ENCODE results near the gene WBP2NL. TPM values are rescaled to one million over a fixed set of nuclear protein-coding genes. Genes with fewer than 3 reads are reported as not detected.
"Not testable (repeated sequence)": the region's sequence is repeated elsewhere in the genome, so short reads cannot be mapped to it uniquely, and the experiment has no call there.

The WBP2NL gene
- polyA plus RNA-seq (2011; rRNA removed): 0.11 and 0.21 TPM in 2 replicates
- 0.43 TPM in 1 of 2 replicates, not detected in the other for polyA minus RNA-seq (2011; rRNA and poly(A)+ RNA removed)

GRCh38 chr22:41998361-41999261 lies at the start of gene WBP2NL:
Gene WBP2NL (plus strand): TSS chr22:41998788. CDS start chr22:41998819, 31 bp downstream.
- TF ChIP-seq CTCF (IDR thresholded peaks at IDR 0.05; ENCODE audit: low read depth, low read length): no peak
- DNase-seq (ENCODE audit: low read depth, low spot score): peak; percentile 8
- Histone ChIP-seq H3K4me3 (ENCODE audit: low read depth, low read length) (peak within 1 kb of the TSS; percentile 55), H3K9me3 (ENCODE audit: control insufficient read depth, insufficient read depth, low read length) (peaks cover 15% of the 10 kb centered on the region), H3K27ac (ENCODE audit: low read depth, low read length) (no peak within 1 kb of the TSS), H3K27me3 (ENCODE audit: control insufficient read depth, insufficient read depth, low read length) (peaks cover 16% of the 10 kb centered on the region)
- CTCF ChIA-PET: no interaction called here
- POLR2A ChIA-PET: interaction anchor here (0.8 kb wide), 2 partner anchors 75 to 81 kb away, joined by 3 read pairs; partner anchors contain the start of gene PHETA2

DNA sequence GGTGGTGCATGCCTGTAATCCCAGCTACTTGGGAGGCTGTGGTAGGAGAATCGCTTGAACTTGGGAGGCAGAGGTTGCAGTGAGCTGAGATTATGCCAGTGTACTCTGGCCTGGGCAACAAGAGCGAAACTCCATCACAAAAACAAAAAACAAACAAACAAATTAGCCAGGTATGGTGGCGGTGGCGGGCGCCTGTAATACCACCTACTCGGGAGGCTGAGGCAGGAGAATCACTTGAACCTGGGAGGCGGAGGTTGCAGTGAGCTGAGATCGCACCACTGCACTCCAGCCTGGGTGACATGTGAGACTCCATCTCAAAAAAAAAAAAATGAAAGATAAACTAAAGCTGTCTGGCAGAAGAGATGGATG lies 49.7 kb upstream of the WBP2NL start:
- CTCF ChIA-PET: interaction anchor here (1.3 kb wide), 1 partner anchor 252 kb away, joined by 7 read pairs; no protein-coding TSS in a partner anchor
- H3K27ac ChIP-seq (ENCODE audit: low read depth, low read length); POLR2A ChIA-PET; H3K27me3 ChIP-seq (ENCODE audit: control insufficient read depth, insufficient read depth, low read length); H3K9me3 ChIP-seq (ENCODE audit: control insufficient read depth, insufficient read depth, low read length); H3K4me3 ChIP-seq (ENCODE audit: low read depth, low read length); DNase-seq (ENCODE audit: low read depth, low spot score): not testable (repeated sequence)

DNA sequence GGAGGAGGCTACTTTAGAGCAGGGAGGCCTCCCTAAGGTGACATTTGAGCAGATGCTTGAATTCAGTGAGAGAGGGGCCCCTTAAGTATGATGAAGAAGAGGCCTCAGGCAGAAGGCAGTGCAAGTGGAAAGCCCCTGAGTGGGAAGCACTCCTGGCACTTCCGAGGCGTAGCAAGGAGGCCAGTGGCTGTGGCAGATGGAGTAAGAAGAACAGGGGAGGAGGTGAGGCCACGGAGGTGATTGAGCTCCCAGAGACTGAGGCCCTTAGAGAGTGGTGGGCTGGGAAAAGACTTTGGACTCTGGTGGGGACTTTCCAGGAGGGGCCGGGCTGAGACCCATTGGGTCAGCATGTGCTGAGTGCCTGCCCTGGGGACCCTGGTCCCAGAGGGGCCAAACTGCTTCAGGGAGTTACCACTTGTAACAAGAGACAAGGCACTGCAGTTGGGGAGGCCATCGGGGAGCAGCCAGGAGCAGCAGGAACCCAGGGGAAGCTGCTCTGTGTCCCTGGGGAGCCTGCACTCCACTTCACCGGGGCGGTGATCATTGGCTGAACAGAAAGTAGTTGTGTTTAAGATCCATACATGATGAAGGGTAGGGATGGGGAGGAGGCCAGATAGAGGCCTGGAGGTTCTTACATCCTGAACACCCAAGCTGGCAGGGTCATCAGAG lies 49.2 kb upstream of the WBP2NL start:
- no peak for TF ChIP-seq CTCF (IDR thresholded peaks at IDR 0.05; ENCODE audit: low read depth, low read length)
- ChIA-PET CTCF (interaction anchor here (1.1 to 1.3 kb wide), 2 partner anchors 203 to 252 kb away, joined by 6 to 7 read pairs; no protein-coding TSS in a partner anchor), POLR2A (no interaction called here)
- DNase-seq (ENCODE audit: low read depth, low spot score): no peak
- H3K4me3 ChIP-seq (ENCODE audit: low read depth, low read length): no peak overlapping the region
- H3K9me3 ChIP-seq (ENCODE audit: control insufficient read depth, insufficient read depth, low read length): no peaks in the 10 kb centered on the region
- no peaks in the 10 kb centered on the region for H3K27me3 ChIP-seq (ENCODE audit: control insufficient read depth, insufficient read depth, low read length)
- H3K27ac ChIP-seq (ENCODE audit: low read depth, low read length): no peak overlapping the region

DNA sequence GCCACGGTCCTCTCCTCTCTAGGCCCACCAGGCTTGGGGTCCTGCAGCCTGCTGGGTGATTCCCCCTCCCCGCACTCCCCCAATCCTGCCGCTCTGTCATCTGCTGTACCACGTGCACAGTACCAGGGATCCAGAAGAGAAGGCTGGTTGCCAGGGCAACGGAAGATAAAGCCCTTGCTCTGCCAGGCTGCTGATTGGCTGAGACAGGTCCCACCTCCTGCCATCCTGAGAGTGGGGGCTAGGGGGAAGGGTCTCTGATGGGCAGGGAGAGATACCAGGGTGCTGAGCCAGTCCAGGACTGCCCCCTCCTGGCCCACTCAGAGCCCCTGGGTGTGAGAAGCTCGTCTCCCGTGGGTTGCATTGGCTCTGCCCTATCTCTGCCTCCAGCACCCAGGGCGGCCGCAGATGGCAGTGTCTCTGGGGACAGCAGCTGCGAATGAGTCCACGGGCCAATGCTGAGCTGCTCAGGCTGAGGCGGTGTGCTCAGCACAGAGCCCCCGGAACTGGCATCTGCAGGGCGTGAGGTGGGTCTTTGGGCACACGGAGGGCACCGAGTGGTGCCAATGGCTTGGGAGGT lies 46.6 kb upstream of the WBP2NL start, which contains the start of gene SMIM45:
SMIM45 (plus strand) TSS at position 253 of the 577 bp plus-strand sequence.
- ChIA-PET POLR2A (no interaction called here), CTCF (interaction anchor here (0.9 to 2.0 kb wide), 3 partner anchors 11 to 255 kb away, joined by 3 to 6 read pairs (median 4); no protein-coding TSS in a partner anchor)
- H3K27me3 ChIP-seq (ENCODE audit: control insufficient read depth, insufficient read depth, low read length): no peaks in the 10 kb centered on the region
- DNase-seq (ENCODE audit: low read depth, low spot score): no peak
- no peaks in the 10 kb centered on the region for H3K9me3 ChIP-seq (ENCODE audit: control insufficient read depth, insufficient read depth, low read length)
- H3K4me3 ChIP-seq (ENCODE audit: low read depth, low read length): no peak within 1 kb of the TSS
- no peak within 1 kb of the TSS for H3K27ac ChIP-seq (ENCODE audit: low read depth, low read length)
- no peak for TF ChIP-seq CTCF (IDR thresholded peaks at IDR 0.05; ENCODE audit: low read depth, low read length)

- Histone ChIP-seq H3K27ac (ENCODE audit: low read depth, low read length) (no peak overlapping the region), H3K9me3 (ENCODE audit: control insufficient read depth, insufficient read depth, low read length) (no peaks in the 10 kb centered on the region), H3K4me3 (ENCODE audit: low read depth, low read length) (no peak overlapping the region), H3K27me3 (ENCODE audit: control insufficient read depth, insufficient read depth, low read length) (no peaks in the 10 kb centered on the region)
- TF ChIP-seq CTCF (IDR thresholded peaks at IDR 0.05; ENCODE audit: low read depth, low read length): no peak
- CTCF ChIA-PET: interaction anchor here (0.9 to 1.4 kb wide), 2 partner anchors 206 to 255 kb away, joined by 3 to 4 read pairs; no protein-coding TSS in a partner anchor
- POLR2A ChIA-PET: no interaction called here
- DNase-seq (ENCODE audit: low read depth, low spot score): no peak
Measured at GRCh38 chr22:41952713-41953112, 45.9 kb upstream of the WBP2NL start.

Data from AG04450 (cell line).